GM18526 (cell line): ENCODE results near the gene DBI.

Source experiments
- POLR2A ChIP-seq: IDR thresholded peaks from 3 replicates; pipeline ENCODE4 v1.6.1; 2011; ENCODE audit not compliant: insufficient read length; ENCODE audit errors: extremely low read depth

DBI gene

DNA sequence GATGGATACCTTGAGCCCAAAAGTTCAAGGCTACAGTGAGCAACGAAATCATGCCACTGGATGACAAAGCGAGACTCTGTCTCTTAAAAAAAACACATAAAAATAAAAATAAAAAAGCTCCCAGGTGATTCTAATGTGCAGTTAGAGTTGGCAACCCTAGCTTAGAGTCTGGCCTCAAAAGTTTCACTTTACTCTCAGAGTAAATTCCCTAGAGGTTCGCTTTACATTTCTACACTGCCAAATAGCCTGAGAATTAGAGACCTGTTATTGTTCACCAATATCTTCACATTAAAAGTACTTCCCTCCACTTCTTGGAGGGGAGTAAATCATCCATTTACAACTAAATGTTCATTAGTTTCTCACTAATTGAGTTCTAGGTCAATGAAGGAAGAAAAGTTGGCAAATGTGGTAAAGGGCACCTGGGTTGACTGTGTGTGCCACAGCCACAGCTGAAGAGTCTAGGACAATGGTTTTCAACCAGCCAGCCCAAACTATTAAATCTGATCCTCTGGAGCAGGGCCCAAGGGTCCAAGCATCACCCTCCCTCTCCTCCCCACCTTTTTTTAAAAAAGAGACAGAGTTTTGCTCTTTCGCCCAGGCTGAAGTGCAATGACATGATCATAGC is 49.6 kb downstream of the DBI start:
- TF ChIP-seq POLR2A, result no peak

DNA sequence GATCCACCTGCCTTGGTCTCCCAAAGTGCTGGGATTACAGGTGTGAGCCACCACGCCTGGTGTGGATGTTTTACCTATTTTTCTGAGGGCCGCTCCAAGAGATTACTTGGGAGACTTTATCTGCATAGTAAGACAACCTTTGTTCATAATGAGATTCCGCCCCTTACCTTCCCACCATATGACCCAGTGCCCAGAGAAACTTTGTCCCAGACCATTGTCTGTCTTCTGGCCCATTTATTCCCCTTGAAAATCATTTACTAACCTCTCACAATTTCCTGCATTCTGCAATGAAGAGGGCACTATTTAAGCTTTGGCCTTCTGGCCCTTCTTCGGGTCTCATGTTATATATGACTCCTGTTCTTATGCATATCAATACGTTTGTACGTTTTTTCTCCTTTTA is 51.1 kb downstream of the DBI start:
- no peak for TF ChIP-seq POLR2A

DNA sequence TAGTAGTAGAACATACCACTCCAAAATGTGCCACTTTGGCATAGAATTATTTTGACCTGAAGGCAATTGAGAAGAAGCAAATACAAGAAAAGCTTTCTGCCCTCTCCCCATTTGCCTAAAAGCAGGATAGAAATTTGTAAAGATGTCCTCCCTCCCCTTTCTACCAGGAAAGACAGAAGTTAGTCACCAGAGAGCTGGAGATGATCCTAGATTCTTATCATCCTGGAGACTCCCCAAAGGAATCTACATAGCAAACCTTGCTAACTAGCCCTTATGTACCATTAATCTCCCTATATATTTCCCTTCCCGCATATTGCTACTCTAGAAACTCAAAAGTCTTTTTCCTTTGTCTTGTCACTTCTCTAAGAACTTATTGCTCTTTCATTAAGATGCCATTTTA is 52.3 kb downstream of the DBI start:
- no peak for TF ChIP-seq POLR2A

DNA sequence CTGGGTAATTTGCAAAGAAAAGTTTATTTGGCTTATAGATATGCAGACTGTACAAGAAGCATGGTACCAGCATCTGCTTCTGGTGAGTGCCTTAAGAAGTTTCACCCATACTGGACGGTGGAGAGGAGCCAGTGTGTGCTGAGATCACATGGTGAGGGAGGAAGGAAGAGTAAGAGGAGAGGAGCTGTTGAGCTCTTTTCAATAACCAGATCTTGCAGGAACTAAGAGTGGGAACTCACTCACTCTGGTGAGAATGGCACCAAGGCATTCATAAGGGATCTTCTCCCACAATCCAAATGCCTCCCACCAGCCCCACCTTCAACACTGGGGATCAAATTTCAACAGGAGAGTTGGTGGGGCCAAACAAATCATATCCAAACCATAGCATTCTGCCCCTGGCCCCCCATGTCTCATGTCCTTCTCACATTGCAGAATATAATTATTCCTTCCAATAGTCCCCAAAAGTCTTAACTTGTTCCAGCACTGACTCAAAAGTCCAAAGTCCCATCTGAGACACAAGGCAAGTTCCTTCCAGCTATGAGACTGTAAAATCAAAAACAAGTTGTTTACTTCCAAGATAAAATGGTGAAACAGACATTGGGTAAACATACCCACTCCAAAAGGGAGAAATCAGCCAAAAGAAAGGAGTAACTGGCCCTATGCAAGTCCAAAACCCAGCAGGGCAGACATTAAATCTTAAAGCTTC is 53.2 kb downstream of the DBI start:
- no peak for TF ChIP-seq POLR2A

DNA sequence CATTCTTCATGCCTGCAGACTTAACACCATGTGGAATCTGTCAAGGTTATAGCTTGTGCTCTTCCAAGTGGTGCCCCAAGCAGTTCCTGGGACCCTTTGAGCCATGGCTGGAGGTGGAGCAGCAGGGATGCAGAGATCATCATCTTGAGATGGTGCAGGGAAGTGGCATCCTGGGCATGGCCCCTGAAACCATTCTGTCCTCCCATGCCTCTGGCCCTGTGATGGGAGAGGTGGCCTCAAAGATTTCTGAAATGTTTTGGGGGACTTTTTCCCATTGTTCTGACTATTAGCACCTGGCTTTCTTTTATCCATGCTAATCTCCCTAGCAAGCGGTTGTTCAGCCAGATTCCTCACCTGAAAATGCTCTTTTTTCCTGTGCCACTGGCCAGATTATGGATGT is 54.5 kb downstream of the DBI start:
- no peak for TF ChIP-seq POLR2A

DNA sequence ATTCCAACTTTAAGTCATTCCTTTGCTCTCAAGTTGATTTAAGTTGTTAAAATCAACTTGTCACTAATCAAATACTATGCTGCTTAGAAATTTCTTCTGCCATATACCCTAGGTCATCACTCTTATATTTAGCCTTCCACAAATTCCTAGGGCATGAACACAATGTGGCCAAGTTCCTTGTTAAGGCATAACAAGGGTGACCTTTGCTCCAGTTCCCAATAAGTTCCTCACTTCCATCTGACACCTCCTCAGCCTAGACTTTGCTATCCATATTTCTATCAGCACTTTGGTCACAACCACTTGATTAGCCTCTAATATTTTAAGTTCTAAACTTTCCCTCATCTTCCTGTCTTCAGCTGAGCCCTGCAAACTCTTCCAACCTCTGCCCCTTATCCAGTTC is 55.0 kb downstream of the DBI start:
- TF ChIP-seq POLR2A, result no peak
